Suprapubic skin (tissue), 4 donors: ENCODE results near the gene KLHL29.

Experiments
- CTCF ChIP-seq, 2 donors: fragments of 200-600 bp in 1 of 2; fragments of 450-650 bp in 1 of 2; sonication (generic) in 1 of 2; IDR thresholded peaks; one replicate each; pipeline ENCODE4 v1.5.1; 2016 to 2019; ENCODE audit warnings: antibody characterized with exemption in 2 of 2, mild to moderate bottlenecking in 1 of 2, moderate library complexity in 1 of 2
- EP300 ChIP-seq: sonication (generic); formaldehyde crosslinking; IDR thresholded peaks from one replicate; pipeline ENCODE4 v1.6.1; 2017; ENCODE audit warnings: antibody characterized with exemption
- POLR2A ChIP-seq, 2 donors: fragments of 450-650 bp; IDR thresholded peaks; one replicate each; pipeline ENCODE4 v1.6.1; 2017; ENCODE audit warnings: antibody characterized with exemption in 2 of 2, mild to moderate bottlenecking in 2 of 2, moderate library complexity in 2 of 2
- POLR2AphosphoS5 ChIP-seq, 3 donors: sonication (generic); formaldehyde crosslinking; IDR thresholded peaks; one replicate each; pipeline ENCODE4 v1.6.1; 2017; ENCODE audit warnings: antibody characterized with exemption in 3 of 3

DNA sequence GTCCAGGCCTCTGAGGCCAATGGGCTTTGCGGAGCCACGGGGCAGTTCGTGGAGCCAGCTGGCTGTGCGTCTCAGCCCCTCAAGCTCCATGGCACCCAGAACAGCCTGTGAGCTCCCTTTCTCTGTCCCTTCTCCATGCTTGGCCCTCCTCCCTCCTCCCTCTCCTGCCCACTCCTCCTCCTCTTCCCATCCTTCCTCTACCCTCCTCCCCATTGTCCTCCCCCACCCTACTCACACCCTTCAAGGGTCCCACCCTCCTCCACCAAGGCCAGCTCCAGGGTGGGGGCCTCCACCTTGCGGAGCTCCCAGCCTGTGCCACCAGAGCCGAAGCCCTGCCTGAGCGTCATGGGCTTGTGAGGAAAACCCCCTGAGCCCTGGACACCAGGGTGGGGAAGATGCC is 273.0 kb downstream of the KLHL29 start:
- TF ChIP-seq POLR2A (IDR thresholded peaks at IDR 0.05) (no peak), CTCF (IDR thresholded peaks at IDR 0.05) (no peak), POLR2AphosphoS5 (IDR thresholded peaks at IDR 0.05) (no peak), EP300 (no peak)
